SK-N-SH treated with all-trans-retinoic acid at 6 μM for 48 hours (cell line): Measurements from ENCODE around the gene COL12A1.
"Not testable (repeated sequence)": the region's sequence is repeated elsewhere in the genome, so short reads cannot be mapped to it uniquely, and the experiment has no call there.

Source experiments
- ATAC-seq: fragments of 200-7000 bp; cut with Tn5 transposase; 3 replicates; pipeline ENCODE4 v1.9.1; 2020; ENCODE audit warnings: mild to moderate bottlenecking, moderate library complexity
- ARNTL ChIP-seq: fragments of 450-650 bp; formaldehyde crosslinking; IDR thresholded peaks from 2 replicates; pipeline ENCODE4 v1.5.0; 2020; ENCODE audit warnings: low read depth, mild to moderate bottlenecking, moderate library complexity, borderline replicate concordance
- BACH2 ChIP-seq: fragments of 250-450 bp; sonication (Bioruptor Pico); IDR thresholded peaks from 2 replicates; pipeline ENCODE4 v1.9.0; 2021; ENCODE audit warnings: mild to moderate bottlenecking, borderline replicate concordance
- CREB5 ChIP-seq: fragments of 250-450 bp; sonication (Bioruptor Pico); IDR thresholded peaks from 2 replicates; pipeline ENCODE4 v1.5.1; 2020; ENCODE audit warnings: low read depth, mild to moderate bottlenecking, moderate library complexity
- CSDC2 ChIP-seq: fragments of 250-450 bp; sonication (Bioruptor Pico); IDR thresholded peaks from 2 replicates; pipeline ENCODE4 v1.5.0; 2020; ENCODE audit warnings: mild to moderate bottlenecking, moderate library complexity
- CSRNP3 ChIP-seq: fragments of 250-450 bp; sonication (Bioruptor Pico); IDR thresholded peaks from 2 replicates; pipeline ENCODE4 v1.5.1; 2021; ENCODE audit warnings: mild to moderate bottlenecking, moderate library complexity
- ESRRG ChIP-seq: fragments of 250-450 bp; sonication (Bioruptor Pico); IDR thresholded peaks from 2 replicates; pipeline ENCODE4 v1.6.1; 2021; ENCODE audit warnings: mild to moderate bottlenecking
- GLIS3 ChIP-seq: fragments of 250-450 bp; sonication (Bioruptor Pico); IDR thresholded peaks from 2 replicates; pipeline ENCODE4 v1.5.0; 2020; ENCODE audit warnings: mild to moderate bottlenecking, moderate library complexity
- ISL1 ChIP-seq: fragments of 250-450 bp; sonication (Bioruptor Pico); IDR thresholded peaks from 2 replicates; pipeline ENCODE4 v2.1.2; 2022; ENCODE audit warnings: mild to moderate bottlenecking, moderate library complexity
- OSR1 ChIP-seq: fragments of 250-450 bp; sonication (Bioruptor Pico); IDR thresholded peaks from 2 replicates; pipeline ENCODE4 v1.8.0; 2022; ENCODE audit warnings: moderate library complexity, mild to moderate bottlenecking, inconsistent platforms
- POU6F1 ChIP-seq: fragments of 250-450 bp; sonication (Bioruptor Pico); IDR thresholded peaks from 2 replicates; pipeline ENCODE4 v1.8.0; 2021; ENCODE audit warnings: low read depth, mild to moderate bottlenecking, moderate library complexity, borderline replicate concordance
- PPARA ChIP-seq: fragments of 250-450 bp; sonication (Bioruptor Pico); IDR thresholded peaks from 2 replicates; pipeline ENCODE4 v1.5.0; 2020; ENCODE audit warnings: mild to moderate bottlenecking, borderline replicate concordance
- SNAI2 ChIP-seq: fragments of 250-450 bp; sonication (Bioruptor Pico); IDR thresholded peaks from 2 replicates; pipeline ENCODE4 v1.5.0; 2020; ENCODE audit warnings: mild to moderate bottlenecking, moderate library complexity
- TCF4 ChIP-seq: fragments of 250-450 bp; sonication (Bioruptor Pico); IDR thresholded peaks from 2 replicates; pipeline ENCODE4 v1.8.0; 2021; ENCODE audit warnings: mild to moderate bottlenecking, moderate library complexity, borderline replicate concordance
- TOX ChIP-seq: fragments of 250-450 bp; sonication (Bioruptor Pico); IDR thresholded peaks from 2 replicates; pipeline ENCODE4 v1.8.0; 2021; ENCODE audit warnings: mild to moderate bottlenecking, moderate library complexity, borderline replicate concordance
- TSHZ2 ChIP-seq: fragments of 250-450 bp; sonication (Bioruptor Pico); IDR thresholded peaks from 2 replicates; pipeline ENCODE4 v1.5.0; 2020; ENCODE audit warnings: mild to moderate bottlenecking, moderate library complexity
- ZFP3 ChIP-seq: fragments of 250-450 bp; sonication (Bioruptor Pico); IDR thresholded peaks from 2 replicates; pipeline ENCODE4 v1.5.0; 2020; ENCODE audit warnings: mild to moderate bottlenecking, moderate library complexity
- ZFP30 ChIP-seq: fragments of 450-650 bp; formaldehyde crosslinking; IDR thresholded peaks from 2 replicates; pipeline ENCODE4 v1.5.0; 2022; ENCODE audit warnings: mild to moderate bottlenecking, moderate library complexity
- ZNF565 ChIP-seq: fragments of 450-650 bp; formaldehyde crosslinking; conservative IDR thresholded peaks from 2 replicates; pipeline ENCODE4 v1.5.0; 2020; ENCODE audit warnings: low read depth, mild to moderate bottlenecking, moderate library complexity
- ZNF8 ChIP-seq: fragments of 450-650 bp; formaldehyde crosslinking; IDR thresholded peaks from 2 replicates; pipeline ENCODE4 v1.5.0; 2020; ENCODE audit warnings: mild to moderate bottlenecking, moderate library complexity
- TF ChIP-seq, protein P1 (sequence below): fragments of 250-450 bp; sonication (Bioruptor Pico); IDR thresholded peaks from 2 replicates; pipeline ENCODE4 v1.8.0; 2020; ENCODE audit warnings: mild to moderate bottlenecking, moderate library complexity, borderline replicate concordance

COL12A1 gene

GRCh38 chr6:75186581-75186980, 19.3 kb downstream of the COL12A1 start:
- TF ChIP-seq ZNF8 (CRISPR knock-in tag): peak; percentile 71
- not testable (repeated sequence) for ATAC-seq

DNA sequence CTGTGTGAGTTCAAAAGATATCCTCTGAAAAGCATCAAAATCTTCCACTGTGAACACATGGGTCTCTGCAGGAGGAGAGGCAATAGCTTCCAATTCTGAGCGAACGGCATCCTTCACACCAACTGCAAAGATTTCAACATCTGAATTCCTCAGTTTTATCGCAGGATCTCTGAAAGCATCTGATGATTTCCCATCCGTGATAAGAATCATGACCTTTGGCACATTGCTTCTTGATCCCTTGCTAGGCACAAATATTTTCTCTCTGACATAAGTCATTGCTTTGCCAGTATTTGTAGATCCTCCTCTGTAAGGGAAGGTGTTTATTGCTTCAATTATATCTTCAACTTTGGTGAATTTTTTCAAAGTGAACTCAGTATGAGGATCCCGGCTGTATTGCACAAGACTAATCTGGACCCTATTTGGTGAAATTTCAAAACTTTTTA, 22.7 kb downstream of the COL12A1 start:
- TF ChIP-seq ESRRG (no peak), ZNF565 (CRISPR knock-in tag) (no peak), ZFP30 (no peak), CREB5 (no peak), CSRNP3 (CRISPR knock-in tag) (no peak), POU6F1 (CRISPR knock-in tag) (no peak), TSHZ2 (CRISPR knock-in tag) (no peak), ARNTL (CRISPR knock-in tag) (no peak), TCF4 (CRISPR knock-in tag) (no peak), SNAI2 (no peak), PPARA (no peak), ZFP3 (no peak), OSR1 (CRISPR knock-in tag) (no peak), ISL1 (CRISPR knock-in tag) (no peak)
- no peak for ATAC-seq

DNA sequence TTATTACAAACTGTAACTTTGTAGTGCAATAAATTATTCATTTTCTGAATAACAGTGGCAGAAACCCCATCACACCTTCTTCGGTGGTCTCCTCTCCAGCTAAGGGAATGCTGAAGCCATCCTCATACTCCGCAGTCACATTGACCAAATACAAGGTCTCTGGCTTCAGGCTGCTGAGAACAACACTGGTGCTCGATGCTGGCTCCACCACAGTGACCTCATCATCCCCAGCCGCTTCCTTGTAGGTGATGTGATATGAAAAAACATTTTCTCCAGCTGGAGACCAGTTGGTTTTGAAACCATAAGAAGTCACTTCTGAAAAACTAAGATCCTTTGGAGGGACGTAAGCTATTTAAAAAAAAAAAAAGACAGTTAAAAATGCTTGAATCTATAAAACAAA, 25.0 kb downstream of the COL12A1 start:
- TF ChIP-seq TSHZ2 (CRISPR knock-in tag): no peak
- TF ChIP-seq, protein P1, sequence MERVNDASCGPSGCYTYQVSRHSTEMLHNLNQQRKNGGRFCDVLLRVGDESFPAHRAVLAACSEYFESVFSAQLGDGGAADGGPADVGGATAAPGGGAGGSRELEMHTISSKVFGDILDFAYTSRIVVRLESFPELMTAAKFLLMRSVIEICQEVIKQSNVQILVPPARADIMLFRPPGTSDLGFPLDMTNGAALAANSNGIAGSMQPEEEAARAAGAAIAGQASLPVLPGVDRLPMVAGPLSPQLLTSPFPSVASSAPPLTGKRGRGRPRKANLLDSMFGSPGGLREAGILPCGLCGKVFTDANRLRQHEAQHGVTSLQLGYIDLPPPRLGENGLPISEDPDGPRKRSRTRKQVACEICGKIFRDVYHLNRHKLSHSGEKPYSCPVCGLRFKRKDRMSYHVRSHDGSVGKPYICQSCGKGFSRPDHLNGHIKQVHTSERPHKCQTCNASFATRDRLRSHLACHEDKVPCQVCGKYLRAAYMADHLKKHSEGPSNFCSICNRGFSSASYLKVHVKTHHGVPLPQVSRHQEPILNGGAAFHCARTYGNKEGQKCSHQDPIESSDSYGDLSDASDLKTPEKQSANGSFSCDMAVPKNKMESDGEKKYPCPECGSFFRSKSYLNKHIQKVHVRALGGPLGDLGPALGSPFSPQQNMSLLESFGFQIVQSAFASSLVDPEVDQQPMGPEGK (CRISPR knock-in tag): no peak
- TF ChIP-seq ZNF565 (CRISPR knock-in tag): no peak
- no peak for TF ChIP-seq ESRRG
- TF ChIP-seq BACH2 (CRISPR knock-in tag): no peak
- TF ChIP-seq CSDC2 (CRISPR knock-in tag): no peak
- no peak for TF ChIP-seq ARNTL (CRISPR knock-in tag)
- TF ChIP-seq TOX (CRISPR knock-in tag): no peak
- no peak for TF ChIP-seq GLIS3
- TF ChIP-seq ZNF8 (CRISPR knock-in tag): no peak
- ATAC-seq: no peak
